ACC112 (cell line): ENCODE data around the gene FUOM.
A peak's percentile ranks its signal among the peaks of the same experiment; 100 is the strongest.

ENCODE experiments used
- H2AFZ ChIP-seq: fragments of 200-600 bp; sonication (generic); one replicate; pipeline ENCODE4 v1.6.0; 2017; ENCODE audit warnings: antibody characterized with exemption, low read length; ENCODE audit not compliant: unreplicated experiment
- H3K27ac ChIP-seq: fragments of 200-600 bp; sonication (generic); 2 replicates; pipeline ENCODE4 v1.5.1; 2014; ENCODE audit warnings: low read depth, mild to moderate bottlenecking, antibody characterized with exemption, low read length, moderate library complexity
- H3K27me3 ChIP-seq: fragments of 200-600 bp; sonication (generic); 2 replicates; pipeline ENCODE4 v1.6.1; 2014; ENCODE audit warnings: mild to moderate bottlenecking, antibody characterized with exemption, low read length, moderate library complexity, mixed read lengths; ENCODE audit not compliant: insufficient read depth
- H3K36me3 ChIP-seq: fragments of 200-600 bp; sonication (generic); 2 replicates; pipeline ENCODE4 v1.6.1; 2016; ENCODE audit warnings: mild to moderate bottlenecking, antibody characterized with exemption, low read length, moderate library complexity, mixed read lengths; ENCODE audit not compliant: insufficient read depth
- H3K4me1 ChIP-seq: fragments of 200-600 bp; sonication (generic); one replicate; pipeline ENCODE4 v1.6.1; 2016; ENCODE audit warnings: low read length, mixed read lengths; ENCODE audit not compliant: insufficient read depth, unreplicated experiment, control insufficient read depth
- H3K4me3 ChIP-seq: fragments of 200-600 bp; sonication (generic); 2 replicates; pipeline ENCODE4 v1.5.1; 2014; ENCODE audit warnings: mild to moderate bottlenecking, low read depth, low read length
- H3K79me2 ChIP-seq: fragments of 200-600 bp; sonication (generic); one replicate; pipeline ENCODE4 v1.6.0; 2016; ENCODE audit warnings: low read length; ENCODE audit not compliant: control insufficient read depth, unreplicated experiment, insufficient read depth

The FUOM gene

GRCh38 chr10:133337370-133337725 is 20.5 kb downstream of the FUOM start:
- H3K27me3 ChIP-seq = peaks cover 48% of the 10 kb centered on the region
- peaks cover 5% of the 10 kb centered on the region for H3K4me1 ChIP-seq
- no peak overlapping the region for H2AFZ ChIP-seq
- H3K27ac ChIP-seq = no peak overlapping the region
- no peaks in the 10 kb centered on the region for H3K36me3 ChIP-seq
- no peaks in the 10 kb centered on the region for H3K79me2 ChIP-seq
- H3K4me3 ChIP-seq = no peak overlapping the region

- Histone ChIP-seq H3K27me3 (peaks cover 53% of the 10 kb centered on the region), H3K79me2 (no peaks in the 10 kb centered on the region), H2AFZ (no peak within 1 kb of the TSS), H3K4me1 (peaks cover 5% of the 10 kb centered on the region), H3K4me3 (peak within 1 kb of the TSS; percentile 66), H3K36me3 (no peaks in the 10 kb centered on the region), H3K27ac (no peak within 1 kb of the TSS)
Measured at GRCh38 chr10:133336577-133337369, 21.0 kb downstream of the FUOM start, which contains the start of gene CALY. Gene CALY (minus strand): TSS chr10:133336896. CDS start chr10:133328989, 7,907 bp downstream.

- H3K36me3 ChIP-seq = no peaks in the 10 kb centered on the region
- H2AFZ ChIP-seq = no peak overlapping the region
- peaks cover 5% of the 10 kb centered on the region for H3K4me1 ChIP-seq
- H3K4me3 ChIP-seq = no peak overlapping the region
- no peaks in the 10 kb centered on the region for H3K79me2 ChIP-seq
- H3K27ac ChIP-seq = no peak overlapping the region
- H3K27me3 ChIP-seq = peaks cover 60% of the 10 kb centered on the region
Measured at GRCh38 chr10:133336118-133336576, 21.7 kb downstream of the FUOM start.

GRCh38 chr10:133335246-133336117 is 22.3 kb downstream of the FUOM start:
- Histone ChIP-seq H3K27ac (no peak overlapping the region), H2AFZ (no peak overlapping the region), H3K4me1 (peaks cover 5% of the 10 kb centered on the region), H3K36me3 (no peaks in the 10 kb centered on the region), H3K4me3 (peak overlapping the region; percentile 66), H3K27me3 (peaks cover 64% of the 10 kb centered on the region), H3K79me2 (no peaks in the 10 kb centered on the region)

- Histone ChIP-seq H3K79me2 (no peaks in the 10 kb centered on the region), H3K4me1 (peaks cover 5% of the 10 kb centered on the region), H3K27me3 (peaks cover 64% of the 10 kb centered on the region), H3K36me3 (no peaks in the 10 kb centered on the region), H2AFZ (no peak overlapping the region), H3K4me3 (peak overlapping the region; percentile 66), H3K27ac (no peak overlapping the region)
Measured at GRCh38 chr10:133334503-133335245, 23.1 kb downstream of the FUOM start.

GRCh38 chr10:133332936-133333699 is 24.7 kb downstream of the FUOM start:
- H3K79me2 ChIP-seq = no peaks in the 10 kb centered on the region
- H3K4me3 ChIP-seq = no peak overlapping the region
- H3K27me3 ChIP-seq = peaks cover 71% of the 10 kb centered on the region
- no peaks in the 10 kb centered on the region for H3K36me3 ChIP-seq
- no peak overlapping the region for H2AFZ ChIP-seq
- peaks cover 8% of the 10 kb centered on the region for H3K4me1 ChIP-seq
- no peak overlapping the region for H3K27ac ChIP-seq

- H3K36me3 ChIP-seq = no peaks in the 10 kb centered on the region
- peak overlapping the region; percentile 58 for H3K4me3 ChIP-seq
- no peak overlapping the region for H3K27ac ChIP-seq
- no peaks in the 10 kb centered on the region for H3K79me2 ChIP-seq
- H3K4me1 ChIP-seq = peaks cover 7% of the 10 kb centered on the region
- no peak overlapping the region for H2AFZ ChIP-seq
- H3K27me3 ChIP-seq = peaks cover 72% of the 10 kb centered on the region
Measured at GRCh38 chr10:133329491-133330202, 28.2 kb downstream of the FUOM start.

- Histone ChIP-seq H3K27me3 (peaks cover 66% of the 10 kb centered on the region), H3K79me2 (no peaks in the 10 kb centered on the region), H3K4me1 (peaks cover 7% of the 10 kb centered on the region), H3K4me3 (no peak overlapping the region), H3K36me3 (no peaks in the 10 kb centered on the region), H2AFZ (no peak overlapping the region), H3K27ac (no peak overlapping the region)
Measured at GRCh38 chr10:133328358-133329343, 29.2 kb downstream of the FUOM start.
